B cell (primary cell): Measurements from ENCODE around the gene ZNF213. TPM values are rescaled to one million over a fixed set of nuclear protein-coding genes. Genes with fewer than 3 reads are reported as not detected.

Experiments used
- ATAC-seq: fragments of 200-7000 bp; cut with Tn5 transposase; one replicate; pipeline ENCODE4 v1.10.0; 2021; ENCODE audit warnings: low read depth, mild to moderate bottlenecking, moderate number of reproducible peaks, moderate library complexity
- CTCF ChIA-PET: fragments of 350-600 bp; sonication (Branson Sonifier 250); formaldehyde crosslinking; loops from one replicate; lab custom pipeline; 2021; ENCODE audit warnings: antibody characterized with exemption, inconsistent platforms; lab: Charles Lee
- POLR2A ChIA-PET: fragments of 350-600 bp; sonication (Branson Sonifier 250); formaldehyde crosslinking; loops from one replicate; lab custom pipeline; 2021; ENCODE audit warnings: antibody characterized with exemption; lab: Charles Lee
- DNase-seq: peaks from one replicate; pipeline ENCODE4 v3.0.0; 2013
- H2AFZ ChIP-seq: 2 replicates; pipeline ENCODE4 v1.6.1; 2012; ENCODE audit warnings: mild to moderate bottlenecking, low read depth, low read length; ENCODE audit not compliant: insufficient read depth, poor library complexity, severe bottlenecking
- H3K27ac ChIP-seq, 2 donors: 1 replicate in 1 of 2; 2 replicates in 1 of 2; pipeline ENCODE4 v1.5.1; 2012 to 2013; ENCODE audit warnings: low read length in 2 of 2, mild to moderate bottlenecking in 2 of 2, moderate library complexity in 1 of 2
- H3K27me3 ChIP-seq, 4 experiments: fragments of 200-600 bp in 1 of 4; sonication (generic) in 1 of 4; replicated peaks in 1 of 4; 1 replicate in 2 of 4; 2 replicates in 2 of 4; pipeline versions ENCODE4 v1.6.1 to v1.7.0; 2013 to 2016; ENCODE audit warnings: low read length in 3 of 4, mild to moderate bottlenecking in 2 of 4, mixed read lengths in 1 of 4, moderate library complexity in 1 of 4; ENCODE audit not compliant: insufficient read depth in 4 of 4, control insufficient read depth in 3 of 4; ENCODE audit errors: control extremely low read depth in 1 of 4
- H3K36me3 ChIP-seq, 2 experiments: replicated peaks in 1 of 2; 1 replicate in 1 of 2; 2 replicates in 1 of 2; pipeline versions ENCODE4 v1.6.1 to v1.7.1; 2013; ENCODE audit warnings: low read length in 1 of 2; ENCODE audit not compliant: insufficient read depth in 2 of 2, control insufficient read depth in 1 of 2; ENCODE audit errors: control extremely low read depth in 1 of 2, extremely low read depth in 1 of 2
- H3K4me1 ChIP-seq, 2 donors: fragments of 200-600 bp in 1 of 2; sonication (generic) in 1 of 2; 1 replicate in 1 of 2; 2 replicates in 1 of 2; pipeline versions ENCODE4 v1.5.1 to v1.6.1; 2013 to 2017; ENCODE audit warnings: low read length in 2 of 2; ENCODE audit not compliant: control insufficient read depth in 2 of 2, insufficient read depth in 2 of 2
- H3K4me2 ChIP-seq: replicated peaks from 2 replicates; pipeline ENCODE3; 2012; ENCODE audit warnings: mild to moderate bottlenecking, low read depth, low read length; ENCODE audit not compliant: poor library complexity, severe bottlenecking
- H3K4me3 ChIP-seq, 5 experiments: fragments of 200-600 bp in 1 of 5; sonication (generic) in 1 of 5; 1 replicate in 3 of 5; 2 replicates in 2 of 5; pipeline versions ENCODE4 v1.5.1 to v1.7.0; 2011 to 2016; ENCODE audit warnings: low read length in 4 of 5, mild to moderate bottlenecking in 4 of 5, low read depth in 2 of 5, control low read depth in 1 of 5, moderate library complexity in 1 of 5; ENCODE audit not compliant: insufficient read depth in 1 of 5; ENCODE audit errors: control extremely low read depth in 1 of 5, extremely low read depth in 1 of 5
- H3K79me2 ChIP-seq: fragments of 200-600 bp; sonication (generic); one replicate; pipeline ENCODE4 v1.6.0; 2016; ENCODE audit warnings: low read length; ENCODE audit not compliant: control insufficient read depth, insufficient read depth
- H3K9ac ChIP-seq: fragments of 200-600 bp; sonication (generic); 2 replicates; pipeline ENCODE4 v1.6.1; 2017; ENCODE audit warnings: mild to moderate bottlenecking, low read length, moderate library complexity
- H3K9me3 ChIP-seq, 3 donors: one replicate each; pipeline versions ENCODE4 v1.6.1 to v1.7.1; 2013; ENCODE audit warnings: low read length in 2 of 3; ENCODE audit not compliant: control insufficient read depth in 2 of 3, insufficient read depth in 1 of 3; ENCODE audit errors: control extremely low read depth in 1 of 3
- H4K20me1 ChIP-seq: 2 replicates; pipeline ENCODE4 v1.6.0; 2012; ENCODE audit warnings: mild to moderate bottlenecking, low read length; ENCODE audit not compliant: insufficient read depth, control insufficient read depth, poor library complexity, severe bottlenecking
- H3K27ac Mint-ChIP-seq: one replicate; pipeline ENCODE4 v1.8.0; 2021; ENCODE audit warnings: mixed read lengths
- H3K27me3 Mint-ChIP-seq: one replicate; pipeline ENCODE4 v1.8.0; 2021; ENCODE audit warnings: mixed read lengths
- H3K4me1 Mint-ChIP-seq: one replicate; pipeline ENCODE4 v1.8.0; 2021; ENCODE audit warnings: mixed read lengths
- H3K4me3 Mint-ChIP-seq: one replicate; pipeline ENCODE4 v1.8.0; 2021; ENCODE audit warnings: mixed read lengths
- H3K9me3 Mint-ChIP-seq: one replicate; pipeline ENCODE4 v1.8.0; 2022; ENCODE audit warnings: mixed read lengths; ENCODE audit not compliant: insufficient read depth
- CTCF ChIP-seq: fragments of 200-600 bp; IDR thresholded peaks from one replicate; pipeline ENCODE4 v1.8.0; 2022; ENCODE audit warnings: antibody characterized with exemption, mild to moderate bottlenecking
- EZH2 ChIP-seq: IDR thresholded peaks from 2 replicates; pipeline ENCODE4 v1.6.1; 2012; ENCODE audit warnings: borderline replicate concordance, low read depth, mild to moderate bottlenecking, moderate library complexity, low read length; ENCODE audit not compliant: insufficient read depth, poor library complexity, severe bottlenecking
- WGBS: methylation state at CpG from one replicate; pipeline ENCODE4 v1.1.5; 2013; ENCODE audit warnings: missing lambda C conversion rate; ENCODE audit not compliant: insufficient coverage; 5-methylcytosine and 5-hydroxymethylcytosine counted together
- intact Hi-C: fragments of 100-400 bp; cut with micrococcal nuclease; formaldehyde crosslinking; loops from one replicate; pipeline ENCODE4 v1.10.0; 2022
- polyA plus RNA-seq: library from polyadenylated mRNA; depleted of rRNA; stranded (reverse); fragments of >200 nt; gene quantifications from 2 replicates; pipeline ENCODE4 v1.2.3, GENCODE V29; 2012
- total RNA-seq, 2 donors: library from RNA; stranded (reverse); fragments of 120-200 nt in 1 of 2; gene quantifications; 1 replicate in 1 of 2; 2 replicates in 1 of 2; pipeline versions ENCODE4 v1.2.3 to v1.2.4, GENCODE V29; 2013 to 2022

The ZNF213 gene
- total and polyA plus RNA-seq, 2 donors (not counting 1 experiment from before 2014, with no cell fraction given), result 1.4 to 7.2 TPM

GRCh38 chr16:3119286-3119685, 15.5 kb upstream of the ZNF213 start:
- H4K20me1 ChIP-seq, result no peaks in the 10 kb centered on the region
- no peak for TF ChIP-seq EZH2
- no peak for TF ChIP-seq CTCF
- Mint-ChIP-seq H3K9me3 (no peaks in the 10 kb centered on the region), H3K27me3 (peaks cover 4% of the 10 kb centered on the region), H3K4me1 (peaks cover 5% of the 10 kb centered on the region), H3K4me3 (no peak overlapping the region), H3K27ac (no peak overlapping the region)
- no peak overlapping the region for H3K4me2 ChIP-seq
- H3K27me3 ChIP-seq, result peaks cover 0 to 6% (median 2%) of the 10 kb centered on the region in 4 experiments
- H3K9me3 ChIP-seq, result no peaks in the 10 kb centered on the region
- WGBS, result 97% methylated on average over 33 of the region's 33 CpGs
- peaks cover 5 to 9% of the 10 kb centered on the region in 2 donors for H3K4me1 ChIP-seq
- H3K27ac ChIP-seq, result no peak overlapping the region
- CTCF ChIA-PET, result interaction anchor here (2.7 kb wide), 1 partner anchor 10 kb away, joined by 13 read pairs; no protein-coding TSS in a partner anchor
- intact Hi-C loops, result no loop called here
- ATAC-seq (no peak), DNase-seq (no peak)
- POLR2A ChIA-PET, result no interaction called here
- H3K79me2 ChIP-seq, result no peaks in the 10 kb centered on the region
- no peak overlapping the region for H2AFZ ChIP-seq
- no peak overlapping the region for H3K9ac ChIP-seq
- no peak overlapping the region for H3K4me3 ChIP-seq
- H3K36me3 ChIP-seq, result no peaks in the 10 kb centered on the region

GRCh38 chr16:3119701-3120408, 15.0 kb upstream of the ZNF213 start:
- H3K79me2 ChIP-seq, result no peaks in the 10 kb centered on the region
- H3K27ac ChIP-seq, result no peak overlapping the region
- no peaks in the 10 kb centered on the region for H3K36me3 ChIP-seq
- 94% methylated on average over 52 of the region's 57 CpGs for WGBS
- H3K27ac Mint-ChIP-seq, result no peak overlapping the region
- H3K9me3 Mint-ChIP-seq, result no peaks in the 10 kb centered on the region
- no peak for ATAC-seq
- ChIA-PET CTCF (interaction anchor here (1.6 to 2.7 kb wide), 3 partner anchors 10 to 30 kb away, joined by 3 to 13 read pairs (median 11); no protein-coding TSS in a partner anchor), POLR2A (interaction anchor here (0.6 kb wide), 1 partner anchor 72 kb away, joined by 6 read pairs; no protein-coding TSS in a partner anchor)
- no peak overlapping the region for H3K4me3 ChIP-seq
- no peak for DNase-seq
- no peak overlapping the region for H2AFZ ChIP-seq
- no peaks in the 10 kb centered on the region for H3K27me3 Mint-ChIP-seq
- H4K20me1 ChIP-seq, result no peaks in the 10 kb centered on the region
- H3K4me1 Mint-ChIP-seq, result peaks cover 9% of the 10 kb centered on the region
- intact Hi-C loops, result loop anchor here (5.0 kb wide), 1 partner anchor 238 kb away; the partner anchor contains the start of gene FLYWCH2
- TF ChIP-seq CTCF (no peak), EZH2 (no peak)
- H3K9me3 ChIP-seq, result no peaks in the 10 kb centered on the region
- no peak overlapping the region for H3K4me2 ChIP-seq
- H3K9ac ChIP-seq, result no peak overlapping the region
- no peak overlapping the region for H3K4me3 Mint-ChIP-seq
- peaks cover 6 to 9% of the 10 kb centered on the region in 2 donors for H3K4me1 ChIP-seq
- peaks cover 0 to 2% (median 1%) of the 10 kb centered on the region in 4 experiments for H3K27me3 ChIP-seq
